Tongue (tissue), 2 donors: ENCODE measurements around the gene CPEB3. TPM values are rescaled to one million over a fixed set of nuclear protein-coding genes. Genes with fewer than 3 reads are reported as not detected.

Experiments used
- DNase-seq: peaks from one replicate; pipeline ENCODE4 v3.0.0-alpha.2; 2015
- total RNA-seq: library from RNA; depleted of rRNA; stranded (reverse); fragments of >200 nt; gene quantifications from one replicate; pipeline ENCODE4 v1.2.3, GENCODE V29; 2014

Gene CPEB3
- total RNA-seq, 1 donor from 2014 or later = 7.2 TPM

GRCh38 chr10:92208736-92209135 lies 82.1 kb downstream of the CPEB3 start:
- DNase-seq = no peak

GRCh38 chr10:92208157-92208720 lies 82.6 kb downstream of the CPEB3 start:
- DNase-seq = no peak

GRCh38 chr10:92207061-92207460 lies 83.8 kb downstream of the CPEB3 start:
- no peak for DNase-seq

- DNase-seq = no peak
Measured at GRCh38 chr10:92203919-92204623, 86.8 kb downstream of the CPEB3 start.

GRCh38 chr10:92202536-92202935 lies 88.3 kb downstream of the CPEB3 start:
- DNase-seq = no peak

- DNase-seq = no peak
Measured at GRCh38 chr10:92200564-92200963, 90.3 kb downstream of the CPEB3 start.

- DNase-seq = no peak
Measured at GRCh38 chr10:92187101-92187500, 103.8 kb downstream of the CPEB3 start.

GRCh38 chr10:92184977-92185376 lies 105.9 kb downstream of the CPEB3 start:
- DNase-seq = no peak

GRCh38 chr10:92183199-92183598 lies 107.7 kb downstream of the CPEB3 start:
- DNase-seq = no peak

GRCh38 chr10:92181575-92181974 lies 109.3 kb downstream of the CPEB3 start:
- peak; percentile 10 for DNase-seq

GRCh38 chr10:92180399-92180798 lies 110.5 kb downstream of the CPEB3 start:
- DNase-seq = no peak

- no peak for DNase-seq
Measured at GRCh38 chr10:92177546-92177945, 113.3 kb downstream of the CPEB3 start.

- DNase-seq = no peak
Measured at GRCh38 chr10:92175164-92175563, 115.7 kb downstream of the CPEB3 start.

GRCh38 chr10:92173996-92174395 lies 116.9 kb downstream of the CPEB3 start:
- DNase-seq = no peak

GRCh38 chr10:92164036-92164696 lies 126.7 kb downstream of the CPEB3 start:
- no peak for DNase-seq

GRCh38 chr10:92162541-92162940 lies 128.3 kb downstream of the CPEB3 start:
- DNase-seq = no peak

- no peak for DNase-seq
Measured at GRCh38 chr10:92156874-92157773, 133.8 kb downstream of the CPEB3 start.

GRCh38 chr10:92150823-92151222 lies 140.1 kb downstream of the CPEB3 start:
- DNase-seq = no peak

GRCh38 chr10:92149261-92149660 lies 141.6 kb downstream of the CPEB3 start:
- no peak for DNase-seq

GRCh38 chr10:92146781-92147180 lies 144.1 kb downstream of the CPEB3 start:
- no peak for DNase-seq

GRCh38 chr10:92146107-92146506 lies 144.8 kb downstream of the CPEB3 start:
- DNase-seq = no peak

- no peak for DNase-seq
Measured at GRCh38 chr10:92142949-92143348, 147.9 kb downstream of the CPEB3 start.

GRCh38 chr10:92142512-92142911 lies 148.4 kb downstream of the CPEB3 start:
- DNase-seq = no peak
